Activated CD4-positive, alpha-beta T cell treated with anti-CD3 and anti-CD28 coated beads, Interleukin-2, amount 50 U/mL, for 4 hours (primary cell): Measurements from ENCODE around the gene ZNF622.
"Not testable (repeated sequence)": the region's sequence is repeated elsewhere in the genome, so short reads cannot be mapped to it uniquely, and the experiment has no call there.

Experiments used
- DNase-seq, 2 experiments: peaks; one replicate each; pipeline ENCODE4 v3.0.0-alpha.2; 2020

The ZNF622 gene

DNA sequence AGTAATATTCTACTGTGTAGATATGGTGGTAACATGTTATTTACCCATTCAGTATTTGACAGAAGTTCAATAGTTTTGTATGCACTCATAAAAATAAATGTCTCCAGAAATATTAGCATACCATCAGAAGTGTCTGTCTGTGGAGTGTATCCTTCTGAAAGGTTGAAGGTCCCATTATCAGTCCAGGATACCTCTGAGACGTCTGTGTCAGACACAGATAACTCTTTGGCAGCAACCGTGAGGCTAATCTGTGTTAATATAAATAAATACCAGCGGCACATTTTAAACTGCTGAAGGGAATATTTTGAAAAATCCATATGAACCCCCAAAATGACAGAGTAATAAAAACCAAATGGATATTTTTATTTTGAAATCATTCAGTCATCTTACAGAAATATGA, 11.9 kb upstream of the ZNF622 start:
- DNase-seq = no peak

DNA sequence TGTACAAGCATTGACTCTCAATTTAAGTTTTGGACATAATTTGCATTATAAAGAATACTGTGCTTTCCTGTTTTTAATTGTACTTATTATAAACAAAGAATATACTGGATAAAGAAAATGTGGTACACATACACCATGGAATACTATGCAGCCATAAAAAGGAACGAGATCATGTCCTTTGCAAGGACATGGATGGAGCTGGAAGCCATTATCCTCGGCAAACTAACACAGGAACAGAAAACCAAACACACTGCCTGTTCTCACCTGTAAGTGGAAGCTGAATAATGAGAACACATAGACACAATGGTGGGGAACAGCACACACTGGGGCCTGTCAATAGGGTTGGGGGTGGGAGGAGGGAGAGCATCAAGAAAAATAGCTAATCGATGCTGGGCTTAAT, 10.8 kb upstream of the ZNF622 start:
- DNase-seq = not testable (repeated sequence)

DNA sequence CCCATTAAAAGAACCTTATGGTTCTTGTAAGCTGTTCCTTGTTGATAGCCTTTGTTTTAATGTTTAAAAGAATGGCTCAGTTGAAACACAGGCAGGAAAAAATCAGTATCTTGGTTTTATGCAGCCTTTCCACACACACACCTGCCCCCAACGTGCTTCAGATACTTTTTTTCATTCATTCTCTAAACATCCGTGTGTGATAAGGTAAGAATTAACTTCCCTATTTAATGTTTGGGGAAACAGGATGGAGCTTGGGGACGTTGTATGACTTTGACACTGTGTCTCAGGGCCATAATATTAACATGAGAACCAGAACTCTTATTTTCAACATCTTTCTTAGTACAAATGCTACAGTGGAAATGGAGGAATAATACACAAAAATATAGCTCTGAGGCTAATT, 5.8 kb upstream of the ZNF622 start:
- no peak for DNase-seq

DNA sequence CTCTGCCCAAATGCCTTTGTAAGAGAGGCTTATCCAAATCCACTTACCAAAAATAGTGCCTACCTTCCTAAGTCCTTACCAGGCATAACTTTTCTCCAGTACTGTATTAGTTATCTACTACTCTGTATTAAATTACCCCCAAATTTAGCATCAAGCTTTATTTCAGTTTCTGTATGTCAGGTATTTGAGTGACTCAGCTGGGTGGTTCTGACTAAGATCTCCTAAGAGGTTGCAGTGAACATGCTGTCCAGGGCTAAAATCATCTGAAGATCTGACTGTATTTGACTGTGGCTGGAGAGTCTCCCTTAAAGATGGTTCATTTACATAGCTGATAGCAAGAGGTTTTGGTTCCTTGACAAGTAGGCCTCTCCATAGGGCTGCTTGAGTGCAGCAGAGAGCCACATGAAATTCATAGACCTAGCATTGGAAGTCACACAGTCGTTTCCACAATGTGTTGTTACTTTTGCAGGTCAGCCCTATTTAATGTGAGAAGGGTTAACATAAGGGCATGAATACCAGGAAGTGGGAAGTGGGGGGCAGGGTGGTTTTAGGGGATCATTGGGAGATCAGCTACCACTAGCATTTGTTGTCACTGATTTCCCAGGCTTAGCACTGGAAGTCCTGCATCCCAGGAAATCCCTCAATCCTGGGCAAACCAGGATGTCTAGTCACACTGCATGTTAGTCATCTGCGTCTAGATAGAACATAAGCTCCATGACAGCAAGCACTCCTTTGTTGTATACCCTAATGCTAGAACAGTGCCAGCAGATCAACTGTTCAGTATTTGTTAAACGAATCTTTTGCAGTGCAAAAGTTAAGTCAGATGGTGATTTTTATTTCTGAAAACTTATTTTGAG, 2.0 kb upstream of the ZNF622 start:
- no peak for DNase-seq

DNA sequence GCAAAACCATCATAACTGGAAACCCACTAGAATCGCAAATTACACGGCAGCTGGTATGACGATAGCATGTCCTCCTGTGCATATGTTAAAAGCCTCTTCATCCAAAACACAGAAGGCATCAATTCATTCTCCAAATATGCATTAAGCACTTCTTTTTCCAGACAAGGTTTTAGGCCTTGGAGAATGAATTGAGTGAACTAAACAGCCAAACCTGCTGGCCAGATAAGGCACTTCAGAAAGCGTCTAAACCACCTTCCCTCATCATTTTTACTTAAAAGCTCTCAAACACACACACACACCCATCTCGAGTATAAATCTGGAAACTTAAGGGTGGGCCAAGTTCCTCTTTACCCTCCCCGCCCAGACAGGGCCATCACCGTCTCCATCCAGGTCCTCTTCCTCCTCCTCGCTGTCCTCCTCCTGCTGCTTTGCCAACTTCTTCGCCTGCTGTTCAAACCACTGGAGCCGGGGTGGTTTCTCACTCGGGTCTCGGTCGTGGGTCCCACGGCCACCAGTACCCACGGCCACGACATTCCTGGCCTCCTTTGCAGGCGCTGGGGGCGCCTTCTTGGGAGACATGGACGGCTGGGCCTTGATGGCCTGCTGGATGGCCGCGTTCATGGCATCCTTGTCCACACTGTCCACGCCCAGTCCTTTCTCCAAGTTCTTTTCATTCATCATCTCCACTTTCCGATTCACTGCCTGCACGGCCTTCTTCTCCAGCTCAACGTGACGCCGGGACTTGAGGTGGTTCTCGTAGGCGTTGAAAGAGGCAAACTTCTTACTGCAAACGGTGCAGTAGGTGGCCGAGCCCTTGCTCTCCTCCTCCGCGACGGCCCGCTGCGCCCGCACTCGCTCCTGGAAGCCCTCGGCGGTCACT, 696 bp downstream of the ZNF622 start:
- DNase-seq = peak in 1 of 2 experiments; percentile 17

DNA sequence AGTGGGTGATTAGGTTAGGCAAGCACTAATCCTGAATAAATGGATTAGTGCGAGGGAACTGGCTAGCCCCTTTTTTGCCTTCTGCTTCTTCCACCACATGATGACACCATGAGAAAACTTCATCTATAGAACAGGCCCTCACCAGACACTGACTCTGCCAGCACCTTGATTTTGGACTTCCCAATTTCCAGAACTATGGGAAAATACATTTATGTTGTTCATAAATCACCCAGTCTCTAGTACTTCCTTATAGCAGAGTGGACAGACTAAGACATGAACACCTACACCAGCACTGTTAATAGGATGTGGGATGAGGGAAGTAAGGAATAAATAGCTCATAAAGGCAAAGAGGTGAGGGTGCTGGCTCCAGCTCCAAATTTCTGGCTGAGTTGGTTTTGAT, 1.4 kb downstream of the ZNF622 start:
- DNase-seq = no peak

DNA sequence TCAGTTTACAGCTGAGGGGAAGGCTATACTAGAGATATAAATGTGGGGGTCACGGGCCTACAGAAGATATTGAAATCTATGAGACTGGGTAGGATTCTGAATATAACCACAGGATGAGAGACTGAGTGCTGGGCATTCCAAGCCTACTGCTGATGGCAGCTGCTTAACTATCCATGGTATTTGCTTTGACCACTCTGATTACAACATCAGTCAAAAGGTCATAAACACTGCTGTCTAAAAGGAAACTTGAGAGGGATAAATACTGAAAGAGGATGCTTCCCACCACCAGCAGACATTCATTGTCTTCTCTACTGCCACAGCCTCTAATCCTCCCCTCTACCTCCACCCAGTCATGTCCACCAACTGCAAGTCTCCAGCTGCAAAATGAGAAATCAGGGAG, 3.8 kb downstream of the ZNF622 start:
- no peak for DNase-seq

DNA sequence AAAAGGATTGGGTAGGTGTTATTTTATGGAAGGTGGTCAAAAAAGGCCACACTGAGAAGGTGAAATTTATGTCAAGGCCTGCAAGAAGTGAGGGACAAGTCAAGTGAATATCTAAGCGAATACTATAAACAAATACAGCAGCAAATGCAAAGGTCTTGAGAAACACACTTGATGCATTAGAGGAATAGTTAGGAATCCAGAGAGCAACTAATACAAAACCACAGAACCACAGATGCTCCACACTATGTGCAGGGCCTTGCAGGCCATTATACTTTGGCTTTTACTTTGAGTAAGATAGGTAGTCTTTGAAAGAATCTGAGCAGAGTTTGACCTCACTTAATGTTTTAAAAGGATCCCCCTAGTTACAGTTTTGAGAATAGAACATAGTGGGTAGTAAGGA, 4.6 kb downstream of the ZNF622 start:
- DNase-seq = no peak

DNA sequence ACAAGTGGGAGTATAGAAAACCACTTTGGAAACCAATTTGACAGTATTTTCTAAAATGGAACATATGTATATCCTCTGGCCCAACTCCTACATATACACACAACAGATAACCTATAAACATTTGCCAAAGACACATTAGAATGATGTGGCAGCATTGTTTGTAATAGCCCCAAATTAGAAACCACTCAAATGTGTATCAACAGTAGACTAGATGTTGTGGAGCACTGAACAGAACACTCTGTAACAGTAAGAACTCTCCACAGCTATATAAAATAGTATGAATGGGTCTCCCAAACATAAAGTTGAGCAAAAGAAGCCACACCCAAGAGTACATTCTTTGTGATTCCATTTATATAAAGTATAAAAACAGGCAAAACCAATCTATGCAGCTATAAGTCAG, 6.1 kb downstream of the ZNF622 start:
- no peak for DNase-seq

DNA sequence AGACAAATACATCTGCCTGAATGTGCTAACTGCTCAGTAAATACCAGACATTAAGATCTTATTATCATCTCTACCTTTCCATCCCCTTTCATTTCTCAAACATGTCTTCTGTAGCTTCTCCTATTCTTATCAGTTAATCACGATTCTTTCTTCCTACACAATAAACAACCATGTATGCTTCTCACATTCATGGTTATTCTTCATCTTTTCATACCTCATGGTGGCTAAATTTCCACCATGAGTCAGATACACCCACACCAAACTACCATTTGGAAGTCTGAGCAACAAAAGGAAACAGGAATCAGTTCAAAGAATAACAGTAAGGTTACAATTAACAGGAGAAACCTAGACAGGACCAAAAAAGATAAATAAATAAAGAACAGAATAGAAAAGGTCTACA, 7.7 kb downstream of the ZNF622 start:
- DNase-seq = no peak

DNA sequence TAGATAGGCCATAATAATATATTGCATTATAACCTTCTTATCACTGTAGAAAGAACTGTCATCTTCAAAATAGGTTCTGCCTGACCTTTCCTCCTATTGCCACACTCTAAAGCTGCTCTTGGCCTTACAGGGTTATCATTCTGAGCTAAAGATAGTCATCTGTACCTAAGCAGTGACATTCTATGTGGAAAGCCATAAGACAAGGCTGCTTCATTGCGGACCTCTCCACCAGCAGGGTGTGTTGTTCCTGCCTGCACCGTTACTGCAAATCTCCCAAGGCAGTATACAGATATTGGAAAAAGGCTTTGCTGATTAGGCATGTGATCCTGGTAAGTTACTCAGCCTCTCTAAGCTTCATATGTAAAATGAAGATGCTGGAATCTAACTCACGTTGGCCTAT, 8.1 kb downstream of the ZNF622 start:
- DNase-seq = no peak

DNA sequence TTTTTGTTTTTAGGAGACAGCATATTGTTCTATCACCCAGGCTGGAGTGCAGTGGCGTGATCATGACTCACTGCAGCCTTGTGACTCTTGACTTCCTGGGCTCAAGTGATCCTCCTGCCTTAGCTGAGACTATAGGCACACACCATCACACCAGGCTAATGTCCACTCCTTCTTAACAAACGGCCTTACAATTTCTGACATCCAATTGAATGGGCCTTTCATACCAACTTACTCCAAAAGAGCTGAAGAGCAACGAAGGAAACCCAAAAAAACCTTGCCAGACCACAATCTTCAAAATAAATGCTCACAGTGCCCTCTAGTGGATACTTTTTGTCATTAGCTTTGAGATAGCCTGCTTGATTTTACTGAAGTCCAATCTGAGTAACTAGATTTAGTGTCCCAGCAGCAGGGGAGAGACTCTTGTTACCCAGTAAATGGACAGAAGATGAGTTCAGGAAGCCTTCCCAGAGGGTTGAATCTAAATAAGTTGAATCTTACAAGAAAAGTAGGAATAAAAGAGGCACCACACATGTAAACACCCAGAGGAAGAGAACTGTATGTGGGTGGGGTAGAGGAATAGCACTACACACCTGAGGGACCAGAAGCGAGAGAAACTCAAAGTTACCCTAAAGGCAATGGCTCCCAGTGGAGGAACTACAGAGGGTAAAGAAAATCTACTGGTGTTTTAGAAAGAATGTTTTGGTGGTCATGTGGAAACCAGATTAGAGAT, 9.3 kb downstream of the ZNF622 start:
- DNase-seq = peak; percentile 9 to 18

DNA sequence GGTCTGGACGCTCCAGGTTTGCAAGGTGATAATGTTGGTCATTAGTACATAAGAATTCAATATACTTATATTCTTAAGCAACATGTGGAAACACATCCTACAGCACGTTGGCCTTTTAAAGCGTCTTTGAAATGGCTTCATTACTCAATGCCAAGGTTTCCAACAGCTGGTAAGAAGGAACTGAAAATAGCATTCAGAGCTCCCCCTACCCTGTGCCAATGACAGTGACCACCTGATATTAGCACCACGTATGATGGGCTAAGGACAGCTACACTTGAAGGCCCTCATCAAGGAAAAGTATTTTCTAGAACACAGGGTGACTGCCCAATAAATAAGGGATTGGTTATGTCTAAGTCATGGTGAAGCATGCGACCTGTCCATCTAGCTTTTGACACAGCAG, 9.9 kb downstream of the ZNF622 start:
- DNase-seq = no peak

DNA sequence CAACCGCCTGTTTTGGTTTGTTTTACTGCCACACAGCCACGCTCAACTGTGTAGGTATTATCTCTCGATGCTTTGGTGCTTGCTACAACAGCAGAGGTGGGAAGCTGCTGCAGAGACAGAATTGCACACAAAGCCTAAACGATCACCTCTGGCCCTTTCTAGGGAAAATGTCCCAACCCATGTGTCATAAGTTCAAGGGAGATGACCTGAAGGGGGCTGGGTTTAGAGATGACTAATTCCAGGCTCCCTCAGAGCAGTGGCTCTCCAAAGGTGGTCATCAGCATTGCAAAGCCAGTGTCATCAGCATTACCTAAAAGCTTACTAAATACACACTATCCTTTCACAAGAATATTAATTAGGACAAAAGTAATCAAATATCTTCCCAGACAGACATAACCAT, 10.9 kb downstream of the ZNF622 start:
- no peak for DNase-seq

DNA sequence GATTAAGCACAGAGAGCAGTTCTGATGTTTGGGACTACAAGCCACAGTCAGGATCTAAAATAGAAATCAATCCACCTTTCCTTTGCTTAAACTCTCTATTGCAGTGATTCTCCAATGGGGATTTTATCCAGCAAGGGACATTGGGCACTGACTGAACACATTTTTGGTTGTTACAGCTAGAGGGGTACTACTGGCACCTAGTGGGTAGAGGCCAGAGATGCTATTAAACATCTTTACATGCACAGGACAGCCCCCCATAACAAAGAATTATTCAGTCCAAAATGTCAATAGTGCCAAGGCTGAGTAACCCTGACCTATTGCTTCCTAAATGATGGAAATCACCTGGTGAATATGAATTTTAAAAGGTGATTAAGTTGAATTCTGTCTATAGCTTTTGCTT, 12.0 kb downstream of the ZNF622 start:
- no peak for DNase-seq

DNA sequence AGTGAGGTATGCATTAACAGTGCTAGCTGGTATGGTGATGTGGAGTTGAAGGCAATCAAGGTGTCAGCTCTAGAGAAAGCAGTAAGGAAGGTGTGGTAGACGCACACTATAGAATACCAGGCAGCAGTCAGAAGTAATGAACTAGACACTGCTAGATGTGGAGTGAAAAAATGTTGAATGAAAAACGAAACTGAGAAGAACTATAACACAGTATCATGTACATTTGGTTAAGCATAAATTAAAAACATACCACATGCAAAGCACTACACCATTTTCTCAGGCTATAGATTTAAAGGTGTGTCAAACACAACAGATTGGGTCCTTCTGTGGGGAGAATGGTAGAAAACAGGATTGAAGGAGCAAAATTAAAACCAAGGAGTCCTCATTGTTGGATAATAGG, 15.4 kb downstream of the ZNF622 start:
- DNase-seq = no peak

DNA sequence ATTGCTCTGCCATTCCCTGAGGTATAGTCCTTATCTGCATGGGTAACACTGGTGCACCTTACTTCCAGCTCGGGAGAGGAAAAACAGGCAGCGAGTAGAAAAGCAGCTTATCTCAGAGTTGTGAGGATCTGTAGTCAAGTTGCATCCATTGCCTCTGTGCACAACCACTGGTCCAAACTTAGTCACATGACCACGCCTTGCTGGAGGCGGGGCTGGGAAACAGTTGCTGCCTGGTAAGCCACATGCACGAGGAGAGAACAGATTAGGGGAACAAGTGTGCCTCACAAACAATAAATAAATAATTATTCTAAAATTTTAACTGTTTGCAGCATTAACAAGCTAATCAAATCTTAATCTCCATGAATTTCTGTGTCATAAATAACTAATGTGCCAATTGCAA, 18.6 kb downstream of the ZNF622 start:
- no peak for DNase-seq

DNA sequence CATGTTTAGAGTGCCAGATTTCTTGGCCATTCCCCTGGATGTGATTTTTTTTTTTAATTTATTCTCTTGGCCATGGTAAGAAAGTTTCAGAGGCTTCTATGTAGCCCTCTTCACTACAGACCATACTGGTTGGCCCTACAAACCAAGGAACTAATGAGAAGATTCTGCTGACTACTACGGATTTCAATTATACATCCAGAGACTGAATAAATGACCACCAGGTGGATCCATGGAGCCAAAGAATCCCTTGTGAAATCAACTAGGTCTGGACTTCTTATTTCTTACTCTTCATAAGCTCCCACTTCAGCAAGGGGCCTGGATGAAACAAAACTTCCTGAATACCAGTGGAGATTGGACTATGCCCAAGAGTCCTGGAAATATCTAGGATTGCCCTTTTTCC, 27.6 kb downstream of the ZNF622 start:
- no peak for DNase-seq

DNA sequence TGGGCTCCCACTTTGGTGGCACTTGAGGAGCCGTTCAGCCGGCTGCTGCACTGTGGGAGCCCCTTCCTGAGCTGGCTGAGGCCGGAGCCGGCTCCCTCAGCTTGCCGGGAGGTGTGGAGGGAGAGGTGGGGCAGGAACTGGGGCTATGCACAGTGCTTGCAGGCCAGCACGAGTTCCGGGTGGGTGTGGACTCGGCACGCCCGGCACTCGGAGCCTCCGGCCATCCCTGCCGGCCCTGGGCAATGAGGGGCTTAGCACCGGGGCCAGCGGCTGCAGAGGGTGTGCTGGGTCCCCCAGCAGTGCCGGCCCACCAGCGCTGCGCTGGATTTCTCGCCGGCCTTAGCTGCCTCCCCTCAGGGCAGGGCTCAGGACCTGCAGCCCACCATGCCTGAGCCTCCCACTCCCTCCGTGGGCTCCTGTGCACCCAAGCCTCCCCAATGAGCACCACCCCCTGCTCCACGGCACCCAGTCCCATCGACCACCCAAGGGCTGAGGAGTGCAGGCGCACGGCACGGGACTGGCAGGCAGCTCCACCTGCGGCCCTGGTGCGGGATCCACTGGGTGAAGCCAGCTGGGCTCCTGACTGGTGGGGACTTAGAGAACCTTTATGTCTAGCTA, 29.4 kb downstream of the ZNF622 start:
- not testable (repeated sequence) for DNase-seq

DNA sequence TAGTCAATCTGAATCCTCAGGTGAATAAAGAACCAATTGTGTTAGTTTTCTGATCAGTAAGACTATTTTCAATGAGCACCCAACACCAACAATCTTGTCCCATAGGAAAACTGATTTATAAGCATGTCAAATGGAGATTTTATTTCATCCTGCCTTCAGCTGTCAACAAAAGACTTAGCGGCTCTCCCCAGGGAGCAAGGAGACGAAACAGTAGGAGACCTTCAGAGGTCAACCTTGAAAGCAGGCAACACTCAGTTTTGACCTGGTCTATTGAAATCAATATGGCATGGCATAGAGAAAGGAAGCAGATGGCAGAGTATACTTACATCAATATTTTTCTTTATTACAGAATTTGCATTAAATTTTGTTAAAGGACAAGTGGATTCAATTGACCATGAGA, 34.1 kb downstream of the ZNF622 start:
- no peak for DNase-seq

DNA sequence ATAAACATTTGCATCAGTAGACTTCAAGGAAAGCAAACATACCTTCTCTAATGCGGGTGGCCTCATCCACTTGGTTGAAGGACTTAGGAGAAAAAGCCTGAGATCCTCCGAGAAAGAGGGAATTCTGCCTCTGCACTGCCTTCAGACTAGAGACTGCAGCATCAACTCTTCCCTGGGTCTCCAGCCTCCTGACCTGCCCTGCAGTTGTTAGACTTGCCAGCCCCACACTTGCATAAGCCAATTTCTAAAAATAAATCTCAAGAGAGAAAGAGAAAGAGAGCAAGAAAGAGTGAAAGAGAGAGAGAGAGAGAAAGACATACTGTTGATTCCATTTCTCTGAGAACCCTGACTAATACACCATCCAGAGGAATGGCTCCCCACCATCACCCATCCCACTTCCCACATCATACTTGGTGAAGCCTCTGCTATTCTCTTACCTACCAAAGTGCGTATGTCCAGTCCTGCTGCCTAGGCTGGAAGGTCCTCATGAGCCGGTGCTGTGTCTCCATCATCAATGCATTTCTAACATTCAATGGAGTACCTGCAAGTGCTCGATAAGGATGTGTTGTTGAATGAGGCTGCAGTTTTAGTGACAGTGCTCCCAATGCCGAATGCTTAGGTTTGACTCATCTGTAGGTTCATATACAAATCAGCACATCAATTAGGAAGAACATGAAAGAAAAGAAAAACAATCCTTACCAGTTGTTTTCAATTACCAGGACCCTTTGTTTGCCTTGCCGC, 35.1 kb downstream of the ZNF622 start:
- DNase-seq = no peak

DNA sequence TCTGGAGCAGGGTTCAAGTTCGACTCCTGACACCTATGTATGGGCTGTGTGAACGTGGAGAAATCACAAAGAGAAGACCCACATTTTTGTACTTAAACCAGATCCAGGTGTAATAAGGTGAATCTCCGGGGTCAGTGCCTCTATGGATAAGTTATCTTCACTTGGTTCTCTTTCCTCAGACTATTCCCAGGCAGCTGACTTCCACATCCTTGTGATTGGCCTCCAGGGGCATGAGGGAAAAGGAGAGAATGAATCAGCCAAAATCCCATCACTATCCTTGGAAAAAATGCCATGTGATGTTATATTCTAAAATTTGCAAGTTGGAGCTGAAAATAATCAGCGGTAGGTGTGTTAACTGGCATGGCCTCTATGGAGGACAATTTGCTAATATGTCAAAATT, 37.2 kb downstream of the ZNF622 start:
- no peak for DNase-seq
